NCI-H128 (cell line): Measurements from ENCODE around the gene ZCWPW2.
A peak's percentile ranks its signal among the peaks of the same experiment; 100 is the strongest.

ENCODE experiments used
- DNase-seq: peaks from one replicate; lab custom pipeline; 2025; ENCODE audit not compliant: unreplicated experiment; lab: John Stamatoyannopoulos, UW

The ZCWPW2 gene

GRCh38 chr3:28348629-28349468 lies at the start of gene ZCWPW2, which contains the start of gene AZI2:
TSS of gene ZCWPW2 (plus strand) at chr3:28348721. CDS start at chr3:28413069, 64,348 bp downstream.
TSS of gene AZI2 (minus strand) at chr3:28348824. CDS start at chr3:28340617, 8,207 bp downstream.
- DNase-seq = peak; percentile 70

- DNase-seq = no peak
Observed at GRCh38 chr3:28299705-28300104, 48.8 kb upstream of the ZCWPW2 start.

- no peak for DNase-seq
Observed at GRCh38 chr3:28300345-28300962, 48.1 kb upstream of the ZCWPW2 start.

GRCh38 chr3:28301688-28302087 lies 46.8 kb upstream of the ZCWPW2 start:
- no peak for DNase-seq

GRCh38 chr3:28308196-28308595 lies 40.3 kb upstream of the ZCWPW2 start:
- no peak for DNase-seq

GRCh38 chr3:28315711-28316110 lies 32.8 kb upstream of the ZCWPW2 start:
- no peak for DNase-seq

- no peak for DNase-seq
Observed at GRCh38 chr3:28316226-28316625, 32.3 kb upstream of the ZCWPW2 start.

- DNase-seq = peak; percentile 5
Observed at GRCh38 chr3:28317438-28318022, 31.0 kb upstream of the ZCWPW2 start.

GRCh38 chr3:28320981-28321380 lies 27.5 kb upstream of the ZCWPW2 start:
- DNase-seq = no peak

- DNase-seq = no peak
Observed at GRCh38 chr3:28322464-28322863, 26.1 kb upstream of the ZCWPW2 start.

- no peak for DNase-seq
Observed at GRCh38 chr3:28326458-28326926, 22.0 kb upstream of the ZCWPW2 start.

GRCh38 chr3:28328188-28329151 lies 20.1 kb upstream of the ZCWPW2 start:
- DNase-seq = peak; percentile 10

- DNase-seq = no peak
Observed at GRCh38 chr3:28334552-28334951, 14.0 kb upstream of the ZCWPW2 start.

- no peak for DNase-seq
Observed at GRCh38 chr3:28335246-28335645, 13.3 kb upstream of the ZCWPW2 start.

- no peak for DNase-seq
Observed at GRCh38 chr3:28337230-28337629, 11.3 kb upstream of the ZCWPW2 start.

- no peak for DNase-seq
Observed at GRCh38 chr3:28343144-28343543, 5.4 kb upstream of the ZCWPW2 start.

GRCh38 chr3:28345690-28346089 lies 2.8 kb upstream of the ZCWPW2 start:
- DNase-seq = no peak

GRCh38 chr3:28347374-28348264 lies 902 bp upstream of the ZCWPW2 start:
- no peak for DNase-seq

GRCh38 chr3:28348265-28348628 lies 274 bp upstream of the ZCWPW2 start:
- no peak for DNase-seq
